Body of pancreas (tissue), 4 donors: ENCODE data around the gene DAPK2.

Experiments used
- POLR2A ChIP-seq, 3 donors: fragments of 450-650 bp; IDR thresholded peaks; one replicate each; pipeline ENCODE4 v1.6.1; 2016; ENCODE audit warnings: antibody characterized with exemption in 3 of 3, mild to moderate bottlenecking in 2 of 3
- TF ChIP-seq, protein P1 (sequence below), 7 experiments: fragments of 450-650 bp in 4 of 7; fragments of 200-600 bp in 3 of 7; sonication (generic) in 3 of 7; IDR thresholded peaks; one replicate each; pipeline ENCODE4 v1.5.1; 2016 to 2019; ENCODE audit warnings: antibody characterized with exemption in 7 of 7

DNA sequence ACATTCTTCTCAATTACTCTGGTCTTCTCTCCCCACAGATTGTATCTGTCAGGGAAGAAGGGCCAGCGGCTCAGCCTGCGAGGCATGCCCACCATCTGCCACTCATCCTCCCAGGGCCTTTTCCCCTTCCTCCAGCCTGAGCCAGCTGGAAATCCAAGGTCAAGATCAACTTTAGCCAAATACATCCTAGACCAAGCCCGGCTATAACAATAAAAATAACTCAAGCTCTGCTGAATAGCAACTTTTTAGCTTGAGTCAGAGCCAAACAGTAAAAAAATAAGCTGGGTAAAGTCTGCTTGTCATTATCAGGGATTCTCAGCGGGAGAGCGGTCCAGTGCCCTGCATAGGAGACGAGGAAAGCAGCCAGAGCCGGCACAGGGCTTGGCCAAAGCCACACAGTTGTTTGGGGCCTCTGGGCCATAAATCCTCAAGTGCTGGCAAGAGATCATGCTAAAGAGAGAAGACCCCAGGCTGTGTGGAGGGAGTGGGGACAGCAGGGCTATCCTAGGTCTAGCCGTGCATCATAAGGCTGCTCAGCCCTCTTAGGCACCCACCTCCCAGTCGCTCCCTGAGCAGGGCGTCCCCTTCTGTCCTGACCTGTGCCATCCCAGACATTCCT lies 136.4 kb downstream of the DAPK2 start:
- TF ChIP-seq, protein P1, sequence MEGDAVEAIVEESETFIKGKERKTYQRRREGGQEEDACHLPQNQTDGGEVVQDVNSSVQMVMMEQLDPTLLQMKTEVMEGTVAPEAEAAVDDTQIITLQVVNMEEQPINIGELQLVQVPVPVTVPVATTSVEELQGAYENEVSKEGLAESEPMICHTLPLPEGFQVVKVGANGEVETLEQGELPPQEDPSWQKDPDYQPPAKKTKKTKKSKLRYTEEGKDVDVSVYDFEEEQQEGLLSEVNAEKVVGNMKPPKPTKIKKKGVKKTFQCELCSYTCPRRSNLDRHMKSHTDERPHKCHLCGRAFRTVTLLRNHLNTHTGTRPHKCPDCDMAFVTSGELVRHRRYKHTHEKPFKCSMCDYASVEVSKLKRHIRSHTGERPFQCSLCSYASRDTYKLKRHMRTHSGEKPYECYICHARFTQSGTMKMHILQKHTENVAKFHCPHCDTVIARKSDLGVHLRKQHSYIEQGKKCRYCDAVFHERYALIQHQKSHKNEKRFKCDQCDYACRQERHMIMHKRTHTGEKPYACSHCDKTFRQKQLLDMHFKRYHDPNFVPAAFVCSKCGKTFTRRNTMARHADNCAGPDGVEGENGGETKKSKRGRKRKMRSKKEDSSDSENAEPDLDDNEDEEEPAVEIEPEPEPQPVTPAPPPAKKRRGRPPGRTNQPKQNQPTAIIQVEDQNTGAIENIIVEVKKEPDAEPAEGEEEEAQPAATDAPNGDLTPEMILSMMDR (IDR thresholded peaks at IDR 0.05): no peak
- no peak for TF ChIP-seq POLR2A (IDR thresholded peaks at IDR 0.05)
